Suprapubic skin (tissue), 4 donors: ENCODE results near the gene SIRPA. TPM values are rescaled to one million over a fixed set of nuclear protein-coding genes. Genes with fewer than 3 reads are reported as not detected.

Source experiments
- DNase-seq, 2 donors: peaks; one replicate each; pipeline ENCODE4 v3.0.0-alpha.2; 2019; ENCODE audit warnings: low spot score in 2 of 2
- H3K27ac ChIP-seq: fragments of 200-600 bp; sonication (generic); one replicate; pipeline ENCODE4 v1.5.1; 2019
- H3K27me3 ChIP-seq: fragments of 200-600 bp; sonication (generic); one replicate; pipeline ENCODE4 v1.5.1; 2019
- H3K36me3 ChIP-seq: fragments of 200-600 bp; sonication (generic); one replicate; pipeline ENCODE4 v1.5.1; 2019
- H3K4me1 ChIP-seq: fragments of 200-600 bp; sonication (generic); one replicate; pipeline ENCODE4 v1.5.1; 2019
- H3K4me3 ChIP-seq: fragments of 200-600 bp; sonication (generic); one replicate; pipeline ENCODE4 v1.5.1; 2019; ENCODE audit warnings: mild to moderate bottlenecking
- H3K9me3 ChIP-seq: fragments of 200-600 bp; sonication (generic); one replicate; pipeline ENCODE4 v1.5.1; 2019
- EP300 ChIP-seq: sonication (generic); formaldehyde crosslinking; IDR thresholded peaks from one replicate; pipeline ENCODE4 v1.6.1; 2017; ENCODE audit warnings: antibody characterized with exemption
- POLR2A ChIP-seq, 2 donors: fragments of 450-650 bp; IDR thresholded peaks; one replicate each; pipeline ENCODE4 v1.6.1; 2017; ENCODE audit warnings: antibody characterized with exemption in 2 of 2, mild to moderate bottlenecking in 2 of 2, moderate library complexity in 2 of 2
- POLR2AphosphoS5 ChIP-seq, 3 donors: sonication (generic); formaldehyde crosslinking; IDR thresholded peaks; one replicate each; pipeline ENCODE4 v1.6.1; 2017; ENCODE audit warnings: antibody characterized with exemption in 3 of 3
- WGBS: methylation state at CpG from one replicate; pipeline ENCODE4 v1.1.5; 2018; 5-methylcytosine and 5-hydroxymethylcytosine counted together
- total RNA-seq, 4 donors: library from RNA; depleted of rRNA; stranded (reverse); fragments of >200 nt; gene quantifications; one replicate each; pipeline ENCODE4 v1.1.0, GENCODE V29; 2016
- TF ChIP-seq, protein P1 (sequence below), 2 donors: fragments of 200-600 bp in 1 of 2; fragments of 450-650 bp in 1 of 2; sonication (generic) in 1 of 2; IDR thresholded peaks; one replicate each; pipeline ENCODE4 v1.5.1; 2016 to 2019; ENCODE audit warnings: antibody characterized with exemption in 2 of 2, mild to moderate bottlenecking in 1 of 2, moderate library complexity in 1 of 2

SIRPA gene
- total RNA-seq, 4 donors from 2014 or later: 30.3 to 53.3 (median 47.3) TPM

- no peaks in the 10 kb centered on the region for H3K36me3 ChIP-seq
- H3K27me3 ChIP-seq: no peaks in the 10 kb centered on the region
- H3K9me3 ChIP-seq: no peaks in the 10 kb centered on the region
- DNase-seq: no peak
- H3K27ac ChIP-seq: no peak overlapping the region
- TF ChIP-seq POLR2A (IDR thresholded peaks at IDR 0.05) (no peak), POLR2AphosphoS5 (IDR thresholded peaks at IDR 0.05) (no peak), EP300 (no peak)
- TF ChIP-seq, protein P1, sequence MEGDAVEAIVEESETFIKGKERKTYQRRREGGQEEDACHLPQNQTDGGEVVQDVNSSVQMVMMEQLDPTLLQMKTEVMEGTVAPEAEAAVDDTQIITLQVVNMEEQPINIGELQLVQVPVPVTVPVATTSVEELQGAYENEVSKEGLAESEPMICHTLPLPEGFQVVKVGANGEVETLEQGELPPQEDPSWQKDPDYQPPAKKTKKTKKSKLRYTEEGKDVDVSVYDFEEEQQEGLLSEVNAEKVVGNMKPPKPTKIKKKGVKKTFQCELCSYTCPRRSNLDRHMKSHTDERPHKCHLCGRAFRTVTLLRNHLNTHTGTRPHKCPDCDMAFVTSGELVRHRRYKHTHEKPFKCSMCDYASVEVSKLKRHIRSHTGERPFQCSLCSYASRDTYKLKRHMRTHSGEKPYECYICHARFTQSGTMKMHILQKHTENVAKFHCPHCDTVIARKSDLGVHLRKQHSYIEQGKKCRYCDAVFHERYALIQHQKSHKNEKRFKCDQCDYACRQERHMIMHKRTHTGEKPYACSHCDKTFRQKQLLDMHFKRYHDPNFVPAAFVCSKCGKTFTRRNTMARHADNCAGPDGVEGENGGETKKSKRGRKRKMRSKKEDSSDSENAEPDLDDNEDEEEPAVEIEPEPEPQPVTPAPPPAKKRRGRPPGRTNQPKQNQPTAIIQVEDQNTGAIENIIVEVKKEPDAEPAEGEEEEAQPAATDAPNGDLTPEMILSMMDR (IDR thresholded peaks at IDR 0.05): no peak
- H3K4me3 ChIP-seq: no peak overlapping the region
- peaks cover 55% of the 10 kb centered on the region for H3K4me1 ChIP-seq
- 72% methylated on average over 5 of the region's 6 CpGs for WGBS
Observed at GRCh38 chr20:1899241-1899525, 4.0 kb downstream of the SIRPA start.

- no peaks in the 10 kb centered on the region for H3K27me3 ChIP-seq
- peaks cover 2% of the 10 kb centered on the region for H3K36me3 ChIP-seq
- peak overlapping the region; percentile 21 for H3K27ac ChIP-seq
- no peak for TF ChIP-seq POLR2AphosphoS5 (IDR thresholded peaks at IDR 0.05)
- TF ChIP-seq, protein P1 (IDR thresholded peaks at IDR 0.05): peak in 1 of 2 donors; percentile 36
- H3K4me1 ChIP-seq: peaks cover 53% of the 10 kb centered on the region
- no peak for DNase-seq
- 27% methylated on average over 10 of the region's 10 CpGs for WGBS
- no peak overlapping the region for H3K4me3 ChIP-seq
- no peaks in the 10 kb centered on the region for H3K9me3 ChIP-seq
Observed at GRCh38 chr20:1900321-1900801, 5.2 kb downstream of the SIRPA start.

DNA sequence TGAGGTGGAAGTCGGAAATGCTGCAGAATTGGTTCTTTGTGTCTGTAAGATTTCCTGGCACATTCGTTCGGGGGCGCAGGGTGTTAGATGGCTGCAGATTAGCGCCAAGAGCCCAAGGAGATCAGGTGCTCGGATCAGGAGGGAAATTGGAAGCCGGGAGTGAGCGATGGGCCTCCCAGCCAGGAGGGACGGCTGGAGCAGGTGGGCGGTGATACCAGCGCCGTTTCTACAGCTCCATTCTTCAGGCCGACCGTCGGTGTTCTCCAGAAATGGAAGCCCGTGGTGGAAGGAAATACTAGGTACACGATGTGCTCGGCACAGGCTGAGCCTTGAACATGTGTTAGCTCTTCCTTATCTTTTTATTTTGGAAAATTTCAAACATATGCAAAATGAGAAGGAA is 6.5 kb downstream of the SIRPA start:
- Histone ChIP-seq H3K9me3 (no peaks in the 10 kb centered on the region), H3K27me3 (no peaks in the 10 kb centered on the region), H3K4me3 (no peak overlapping the region), H3K4me1 (peaks cover 39% of the 10 kb centered on the region), H3K36me3 (peaks cover 8% of the 10 kb centered on the region), H3K27ac (no peak overlapping the region)
- no peak for TF ChIP-seq EP300
- TF ChIP-seq, protein P1 (IDR thresholded peaks at IDR 0.05): no peak
- TF ChIP-seq POLR2AphosphoS5 (IDR thresholded peaks at IDR 0.05): no peak
- TF ChIP-seq POLR2A (IDR thresholded peaks at IDR 0.05): no peak
- DNase-seq: no peak
- 91% methylated on average over 18 of the region's 18 CpGs for WGBS

- no peak for DNase-seq
- Histone ChIP-seq H3K4me3 (no peak overlapping the region), H3K9me3 (no peaks in the 10 kb centered on the region), H3K27ac (no peak overlapping the region), H3K4me1 (peaks cover 34% of the 10 kb centered on the region), H3K36me3 (peaks cover 12% of the 10 kb centered on the region), H3K27me3 (no peaks in the 10 kb centered on the region)
- no peak for TF ChIP-seq POLR2A (IDR thresholded peaks at IDR 0.05)
- WGBS: 91% methylated on average over 4 of the region's 4 CpGs
Observed at GRCh38 chr20:1902188-1902587, 7.0 kb downstream of the SIRPA start.

DNA sequence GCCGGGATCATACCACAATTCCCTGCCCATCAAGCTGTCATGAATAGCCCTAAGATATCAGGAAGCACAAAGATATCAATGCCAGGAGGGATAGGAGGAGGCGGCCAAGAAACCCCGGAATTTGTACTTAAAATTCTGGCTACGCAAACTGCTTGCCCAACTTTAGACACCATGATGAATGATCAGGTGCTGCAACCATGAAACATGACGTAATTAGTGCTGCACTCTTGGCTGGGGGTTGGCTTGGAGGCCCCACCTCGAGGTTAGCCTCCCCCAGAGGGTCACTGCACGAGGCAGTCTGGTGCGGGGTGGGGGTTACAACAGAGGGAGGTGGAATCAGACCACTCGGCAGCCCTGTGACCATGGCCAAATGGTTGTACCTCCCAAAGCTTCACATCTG is 8.9 kb downstream of the SIRPA start:
- Histone ChIP-seq H3K4me1 (peaks cover 15% of the 10 kb centered on the region), H3K27me3 (no peaks in the 10 kb centered on the region), H3K4me3 (no peak overlapping the region), H3K36me3 (peaks cover 19% of the 10 kb centered on the region), H3K27ac (no peak overlapping the region), H3K9me3 (no peaks in the 10 kb centered on the region)
- 86% methylated on average over 6 of the region's 9 CpGs for WGBS
- TF ChIP-seq, protein P1 (IDR thresholded peaks at IDR 0.05): no peak
- TF ChIP-seq POLR2AphosphoS5 (IDR thresholded peaks at IDR 0.05) (no peak), EP300 (no peak), POLR2A (IDR thresholded peaks at IDR 0.05) (no peak)
- DNase-seq: no peak

- no peak for DNase-seq
- peaks cover 19% of the 10 kb centered on the region for H3K36me3 ChIP-seq
- no peak overlapping the region for H3K27ac ChIP-seq
- peaks cover 6% of the 10 kb centered on the region for H3K4me1 ChIP-seq
- H3K27me3 ChIP-seq: no peaks in the 10 kb centered on the region
- H3K4me3 ChIP-seq: no peak overlapping the region
- WGBS: 91% methylated on average over 10 of the region's 10 CpGs
- no peak for TF ChIP-seq POLR2A (IDR thresholded peaks at IDR 0.05)
- no peak for TF ChIP-seq POLR2AphosphoS5 (IDR thresholded peaks at IDR 0.05)
- no peak for TF ChIP-seq EP300
- TF ChIP-seq, protein P1 (IDR thresholded peaks at IDR 0.05): no peak
- H3K9me3 ChIP-seq: no peaks in the 10 kb centered on the region
Observed at GRCh38 chr20:1905009-1905408, 9.8 kb downstream of the SIRPA start.
